Measurements from ENCODE around the gene LLGL1. TPM values are rescaled to one million over a fixed set of nuclear protein-coding genes. Genes with fewer than 3 reads are reported as not detected.

Gene LLGL1
- total RNA-seq, 4 donors from 2014 or later, result 11.1 to 18.0 (median 14.9) TPM

- WGBS, 2 donors (ENCODE audit: low coverage in 1 of 2), result 93 to 98% methylated on average over 5 to 7 of the region's 7 CpGs
- Histone ChIP-seq H3K4me1 (peaks cover 10 to 22% (median 13%) of the 10 kb centered on the region in 4 donors), H3K27ac (no peak overlapping the region), H3K36me3 (no peaks in the 10 kb centered on the region), H3K4me3 (no peak overlapping the region), H3K27me3 (no peaks in the 10 kb centered on the region), H3K9me3 (no peaks in the 10 kb centered on the region)
- no peak for TF ChIP-seq POLR2A (IDR thresholded peaks at IDR 0.05)
- TF ChIP-seq EP300 (IDR thresholded peaks at IDR 0.05; ENCODE audit: low read depth), result no peak
- TF ChIP-seq, protein P1, sequence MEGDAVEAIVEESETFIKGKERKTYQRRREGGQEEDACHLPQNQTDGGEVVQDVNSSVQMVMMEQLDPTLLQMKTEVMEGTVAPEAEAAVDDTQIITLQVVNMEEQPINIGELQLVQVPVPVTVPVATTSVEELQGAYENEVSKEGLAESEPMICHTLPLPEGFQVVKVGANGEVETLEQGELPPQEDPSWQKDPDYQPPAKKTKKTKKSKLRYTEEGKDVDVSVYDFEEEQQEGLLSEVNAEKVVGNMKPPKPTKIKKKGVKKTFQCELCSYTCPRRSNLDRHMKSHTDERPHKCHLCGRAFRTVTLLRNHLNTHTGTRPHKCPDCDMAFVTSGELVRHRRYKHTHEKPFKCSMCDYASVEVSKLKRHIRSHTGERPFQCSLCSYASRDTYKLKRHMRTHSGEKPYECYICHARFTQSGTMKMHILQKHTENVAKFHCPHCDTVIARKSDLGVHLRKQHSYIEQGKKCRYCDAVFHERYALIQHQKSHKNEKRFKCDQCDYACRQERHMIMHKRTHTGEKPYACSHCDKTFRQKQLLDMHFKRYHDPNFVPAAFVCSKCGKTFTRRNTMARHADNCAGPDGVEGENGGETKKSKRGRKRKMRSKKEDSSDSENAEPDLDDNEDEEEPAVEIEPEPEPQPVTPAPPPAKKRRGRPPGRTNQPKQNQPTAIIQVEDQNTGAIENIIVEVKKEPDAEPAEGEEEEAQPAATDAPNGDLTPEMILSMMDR (IDR thresholded peaks at IDR 0.05), result no peak
- TF ChIP-seq POLR2AphosphoS5 (IDR thresholded peaks at IDR 0.05), result no peak
- in situ Hi-C loops (cut with MboI; ENCODE audit: low pct_ligation_motif_present in 1 of 4, low pct_unique_long_range_greater_than_20kb in 1 of 4, low sequenced_read_pairs in 3 of 4) (no loop called here), intact Hi-C loops (cut with DNase I; ENCODE audit: low total_unique reads) (no loop called here)
- no peak for DNase-seq
Observed at GRCh38 chr17:18179804-18180203, 45.6 kb upstream of the LLGL1 start.

DNA sequence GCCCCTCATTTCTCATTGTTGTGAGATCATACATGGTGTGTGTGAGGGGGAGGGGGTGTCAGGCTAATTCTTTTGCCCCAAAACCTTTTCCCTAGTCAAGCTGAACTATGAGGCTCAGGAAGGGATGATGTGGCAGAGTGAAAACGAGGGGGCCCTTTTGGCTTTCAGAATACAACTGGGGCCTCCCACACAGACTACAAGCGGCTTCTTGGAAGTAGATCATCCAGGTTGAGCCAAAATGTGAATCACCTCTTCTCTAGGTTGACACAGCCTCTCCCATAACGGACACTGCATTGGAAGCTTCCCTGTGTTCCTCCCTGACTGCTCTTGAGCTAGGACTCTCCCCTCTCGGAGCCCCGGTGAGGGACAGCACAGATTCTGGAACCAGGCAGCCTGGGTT is 44.1 kb upstream of the LLGL1 start:
- TF ChIP-seq EP300 (IDR thresholded peaks at IDR 0.05; ENCODE audit: low read depth), result no peak
- H3K4me1 ChIP-seq, result peaks cover 13 to 37% (median 28%) of the 10 kb centered on the region in 4 donors
- no peak for DNase-seq
- no peaks in the 10 kb centered on the region for H3K9me3 ChIP-seq
- intact Hi-C loops (cut with DNase I; ENCODE audit: low total_unique reads), result no loop called here
- no peak overlapping the region for H3K4me3 ChIP-seq
- 45 to 75% methylated on average over 2 to 5 of the region's 5 CpGs for WGBS, 2 donors (ENCODE audit: low coverage in 1 of 2)
- H3K27ac ChIP-seq, result peak overlapping the region; percentile 97 to 100 (median 98)
- H3K27me3 ChIP-seq, result no peaks in the 10 kb centered on the region
- no peaks in the 10 kb centered on the region for H3K36me3 ChIP-seq
- in situ Hi-C loops (cut with MboI; ENCODE audit: low pct_ligation_motif_present in 1 of 4, low pct_unique_long_range_greater_than_20kb in 1 of 4, low sequenced_read_pairs in 3 of 4), result no loop called here

DNA sequence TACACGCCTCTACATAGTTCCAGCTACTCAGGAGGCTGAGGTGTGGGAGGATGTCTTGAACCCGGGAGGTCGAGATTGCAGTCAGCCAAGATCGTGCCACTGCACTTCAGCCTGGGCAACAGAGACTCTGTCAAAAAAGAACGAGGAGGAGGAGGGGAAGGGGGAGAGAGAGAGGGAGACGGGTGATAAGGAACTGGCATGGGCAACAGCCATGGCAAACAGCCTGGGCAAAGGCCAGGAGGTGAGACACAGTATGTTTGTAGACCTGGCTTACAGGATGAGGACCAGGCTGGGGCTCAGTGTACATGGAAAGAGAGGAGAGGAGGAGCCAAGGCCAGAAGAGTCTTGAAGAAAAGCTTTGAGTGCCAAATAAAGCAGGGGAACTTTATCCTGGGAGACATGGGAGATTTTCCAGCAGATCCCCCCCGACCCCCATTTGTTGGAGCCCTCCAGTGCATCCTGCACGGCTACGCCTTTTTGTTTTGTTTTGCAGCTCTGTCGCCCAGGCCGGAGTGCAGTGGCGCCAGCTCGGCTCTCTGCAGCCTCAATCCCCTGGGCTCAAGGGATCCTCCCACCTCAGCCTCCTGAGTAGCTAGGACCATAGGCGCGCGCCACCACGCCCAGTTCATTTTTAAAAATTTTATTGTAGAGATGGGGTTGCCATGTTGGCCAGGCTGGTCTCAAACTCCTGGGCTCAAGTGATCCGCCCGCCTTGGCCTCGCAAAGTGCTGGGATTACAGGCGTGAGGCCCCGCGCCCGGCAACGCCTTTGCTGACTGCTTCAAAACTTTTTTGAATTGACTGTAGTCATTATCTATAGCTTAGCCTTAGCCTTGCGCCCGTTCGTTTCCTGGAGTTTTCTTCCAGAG is 43.1 kb upstream of the LLGL1 start:
- H3K4me3 ChIP-seq, result peak overlapping the region; percentile 61 to 90 (median 82)
- 13 to 19% methylated on average over 3 to 28 of the region's 28 CpGs for WGBS, 2 donors (ENCODE audit: low coverage in 1 of 2)
- TF ChIP-seq POLR2A (IDR thresholded peaks at IDR 0.05) (no peak), POLR2AphosphoS5 (IDR thresholded peaks at IDR 0.05) (no peak), EP300 (IDR thresholded peaks at IDR 0.05; ENCODE audit: low read depth) (no peak)
- TF ChIP-seq, protein P1 (IDR thresholded peaks at IDR 0.05), result no peak
- intact Hi-C loops (cut with DNase I; ENCODE audit: low total_unique reads) (no loop called here), in situ Hi-C loops (cut with MboI; ENCODE audit: low pct_ligation_motif_present in 1 of 4, low pct_unique_long_range_greater_than_20kb in 1 of 4, low sequenced_read_pairs in 3 of 4) (no loop called here)
- peaks cover 23 to 47% (median 38%) of the 10 kb centered on the region in 4 donors for H3K4me1 ChIP-seq
- H3K9me3 ChIP-seq, result no peaks in the 10 kb centered on the region
- H3K36me3 ChIP-seq, result no peaks in the 10 kb centered on the region
- peak overlapping the region; percentile 97 to 100 (median 98) for H3K27ac ChIP-seq
- peak; percentile 50 for DNase-seq
- no peaks in the 10 kb centered on the region for H3K27me3 ChIP-seq

DNA sequence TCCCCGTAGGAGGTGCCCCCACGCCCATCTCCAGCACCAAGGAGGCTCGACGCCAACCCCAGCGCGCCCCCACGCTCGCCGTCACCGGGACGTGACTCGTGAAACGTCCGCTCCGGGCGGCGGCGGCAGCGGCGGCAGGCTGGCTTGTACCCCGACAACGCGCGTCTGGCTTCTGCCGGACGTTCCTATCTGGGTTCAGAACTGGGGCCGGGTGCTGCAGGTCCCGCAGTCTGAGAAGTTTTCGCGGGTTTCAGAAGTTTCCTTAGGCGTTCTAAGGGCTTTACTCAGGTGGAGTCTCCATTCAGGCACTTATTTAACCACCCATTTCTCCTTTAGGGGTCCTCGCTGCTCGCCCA is 42.5 kb upstream of the LLGL1 start:
- H3K27ac ChIP-seq, result peak overlapping the region; percentile 97 to 100 (median 98)
- WGBS, 2 donors (ENCODE audit: low coverage in 1 of 2), result 0% methylated on average over 33 of the region's 33 CpGs; no CpG with 5 or more reads in 1 of the 2 donors
- H3K36me3 ChIP-seq, result no peaks in the 10 kb centered on the region
- no peaks in the 10 kb centered on the region for H3K9me3 ChIP-seq
- H3K4me3 ChIP-seq, result peak overlapping the region; percentile 61 to 90 (median 82)
- H3K4me1 ChIP-seq, result peaks cover 29 to 53% (median 44%) of the 10 kb centered on the region in 4 donors
- no peak for TF ChIP-seq EP300 (IDR thresholded peaks at IDR 0.05; ENCODE audit: low read depth)
- TF ChIP-seq POLR2A (IDR thresholded peaks at IDR 0.05), result peak; percentile 69
- peak in 1 of 3 donors; percentile 34 for TF ChIP-seq POLR2AphosphoS5 (IDR thresholded peaks at IDR 0.05)
- in situ Hi-C loops (cut with MboI; ENCODE audit: low pct_ligation_motif_present in 1 of 4, low pct_unique_long_range_greater_than_20kb in 1 of 4, low sequenced_read_pairs in 3 of 4), result no loop called here
- H3K27me3 ChIP-seq, result no peaks in the 10 kb centered on the region
- intact Hi-C loops (cut with DNase I; ENCODE audit: low total_unique reads), result no loop called here
- DNase-seq, result peak; percentile 82

- H3K9me3 ChIP-seq, result no peaks in the 10 kb centered on the region
- no peaks in the 10 kb centered on the region for H3K36me3 ChIP-seq
- peak; percentile 88 for TF ChIP-seq POLR2A (IDR thresholded peaks at IDR 0.05)
- peak; percentile 96 to 98 (median 96) for TF ChIP-seq POLR2AphosphoS5 (IDR thresholded peaks at IDR 0.05)
- peak; percentile 43 for TF ChIP-seq EP300 (IDR thresholded peaks at IDR 0.05; ENCODE audit: low read depth)
- TF ChIP-seq, protein P1 (IDR thresholded peaks at IDR 0.05), result peak in 2 of 5 experiments; percentile 11 to 48
- peak within 1 kb of the TSS; percentile 97 to 100 (median 98) for H3K27ac ChIP-seq
- 0% methylated on average over 44 of the region's 98 CpGs; no CpG with 5 or more reads in 1 of the 2 donors for WGBS, 2 donors (ENCODE audit: low coverage in 1 of 2)
- DNase-seq, result peak; percentile 97
- peaks cover 35 to 59% (median 50%) of the 10 kb centered on the region in 4 donors for H3K4me1 ChIP-seq
- no peaks in the 10 kb centered on the region for H3K27me3 ChIP-seq
- in situ Hi-C loops (cut with MboI; ENCODE audit: low pct_ligation_motif_present in 1 of 4, low pct_unique_long_range_greater_than_20kb in 1 of 4, low sequenced_read_pairs in 3 of 4), result no loop called here
- intact Hi-C loops (cut with DNase I; ENCODE audit: low total_unique reads), result no loop called here
- H3K4me3 ChIP-seq, result peak within 1 kb of the TSS; percentile 81 to 99 (median 86)
Observed at GRCh38 chr17:18183334-18184142, 41.9 kb upstream of the LLGL1 start, which contains the start of gene ALKBH5. ALKBH5 (plus strand) TSS chr17:18183828; CDS start chr17:18184244, 416 bp downstream.

Measured in transverse colon (tissue), 4 donors.